IMR-90 (cell line): ENCODE data around the gene RPTOR. TPM values are rescaled to one million over a fixed set of nuclear protein-coding genes. Genes with fewer than 3 reads are reported as not detected.

Experiments
- ATAC-seq: fragments of 200-7000 bp; cut with Tn5 transposase; 2 replicates; pipeline ENCODE4 v1.9.1; 2020; ENCODE audit warnings: low read depth, mild to moderate bottlenecking, moderate library complexity
- BruUV-seq: library from RNA; stranded (reverse); fragments of 400-500 nt; replicated peaks from 2 replicates; lab custom pipeline; 2021; lab: Mats Ljungman, UMichigan
- CTCF ChIA-PET: fragments of 300-600 bp; formaldehyde crosslinking; extraction: SDS; loops from one replicate; lab custom pipeline; 2021; ENCODE audit warnings: antibody characterized with exemption; lab: Yijun Ruan, JAX
- POLR2A ChIA-PET: fragments of 300-600 bp; sonication (Branson Sonifier 250); formaldehyde crosslinking; loops from one replicate; lab custom pipeline; 2022; ENCODE audit warnings: antibody characterized with exemption; ENCODE audit not compliant: unreplicated experiment; lab: Charles Lee
- DNase-seq: peaks from one replicate; pipeline ENCODE4 v3.0.0; 2013
- H2AFZ ChIP-seq: replicated peaks from 2 replicates; pipeline ENCODE3; 2013; ENCODE audit warnings: low read length, mild to moderate bottlenecking; ENCODE audit not compliant: poor library complexity
- H2AK5ac ChIP-seq: 2 replicates; pipeline ENCODE4 v1.6.1; 2013; ENCODE audit warnings: low read depth, low read length, inconsistent platforms
- H2AK9ac ChIP-seq: replicated peaks from 2 replicates; pipeline ENCODE3; 2013; ENCODE audit warnings: mild to moderate bottlenecking, low read depth, low read length, moderate library complexity; ENCODE audit not compliant: poor library complexity
- H2BK120ac ChIP-seq: 2 replicates; pipeline ENCODE4 v1.6.1; 2013; ENCODE audit warnings: low read depth, low read length, inconsistent platforms
- H2BK15ac ChIP-seq: 3 replicates; pipeline ENCODE4 v1.6.1; 2013; ENCODE audit warnings: low read depth, low read length, inconsistent platforms
- H2BK20ac ChIP-seq: 2 replicates; pipeline ENCODE4 v1.6.1; 2013; ENCODE audit warnings: low read depth, mild to moderate bottlenecking, inconsistent platforms, low read length, moderate library complexity
- H2BK5ac ChIP-seq: 2 replicates; pipeline ENCODE4 v1.6.1; 2013; ENCODE audit warnings: mild to moderate bottlenecking, low read depth, low read length, inconsistent platforms; ENCODE audit not compliant: poor library complexity, severe bottlenecking
- H3K14ac ChIP-seq: replicated peaks from 2 replicates; pipeline ENCODE4 v1.6.1; 2013; ENCODE audit warnings: low read depth, low read length, inconsistent platforms
- H3K18ac ChIP-seq: 2 replicates; pipeline ENCODE4 v1.6.1; 2013; ENCODE audit warnings: low read depth, low read length, control low read depth
- H3K23ac ChIP-seq: 2 replicates; pipeline ENCODE4 v1.6.1; 2013; ENCODE audit warnings: low read depth, low read length, inconsistent platforms
- H3K27ac ChIP-seq: 2 replicates; pipeline ENCODE4 v1.5.1; 2013; ENCODE audit warnings: mild to moderate bottlenecking, control low read depth, low read length; ENCODE audit not compliant: insufficient read depth
- H3K27me3 ChIP-seq: 2 replicates; pipeline ENCODE4 v1.6.1; 2013; ENCODE audit warnings: low read length; ENCODE audit not compliant: control insufficient read depth, insufficient read depth
- H3K36me3 ChIP-seq: 2 replicates; pipeline ENCODE4 v1.6.1; 2013; ENCODE audit warnings: low read length, mixed read lengths; ENCODE audit not compliant: control insufficient read depth, insufficient read depth
- H3K4ac ChIP-seq: 2 replicates; pipeline ENCODE4 v1.6.1; 2013; ENCODE audit warnings: low read depth, low read length, inconsistent platforms
- H3K4me1 ChIP-seq: 2 replicates; pipeline ENCODE4 v1.6.1; 2013; ENCODE audit warnings: low read length, mixed read lengths; ENCODE audit not compliant: control insufficient read depth, insufficient read depth
- H3K4me2 ChIP-seq: 2 replicates; pipeline ENCODE4 v1.6.1; 2013; ENCODE audit warnings: low read depth, mild to moderate bottlenecking, control low read depth, low read length, moderate library complexity
- H3K4me3 ChIP-seq: 2 replicates; pipeline ENCODE4 v1.5.1; 2013; ENCODE audit warnings: low read depth, mild to moderate bottlenecking, control low read depth, low read length, moderate library complexity; ENCODE audit not compliant: insufficient read depth
- H3K56ac ChIP-seq: 2 replicates; pipeline ENCODE4 v1.6.1; 2013; ENCODE audit warnings: low read length, inconsistent platforms; ENCODE audit not compliant: insufficient read depth; ENCODE audit errors: extremely low read depth
- H3K79me1 ChIP-seq, 2 experiments: 2 replicates each; pipeline ENCODE4 v1.6.1; 2013; ENCODE audit warnings: low read length in 2 of 2, inconsistent platforms in 1 of 2, low read depth in 1 of 2
- H3K9ac ChIP-seq: 2 replicates; pipeline ENCODE4 v1.6.1; 2013; ENCODE audit warnings: low read depth, low read length, control low read depth
- H3K9me1 ChIP-seq: 2 replicates; pipeline ENCODE4 v1.6.1; 2013; ENCODE audit warnings: low read length, inconsistent platforms; ENCODE audit not compliant: insufficient read depth
- H3K9me3 ChIP-seq: 2 replicates; pipeline ENCODE4 v1.6.1; 2013; ENCODE audit warnings: low read length; ENCODE audit not compliant: control insufficient read depth, insufficient read depth
- H4K20me1 ChIP-seq: 2 replicates; pipeline ENCODE4 v1.6.1; 2013; ENCODE audit warnings: low read length, inconsistent platforms; ENCODE audit not compliant: insufficient read depth
- H4K5ac ChIP-seq: 2 replicates; pipeline ENCODE4 v1.6.1; 2013; ENCODE audit warnings: mild to moderate bottlenecking, low read depth, low read length, control low read depth
- H4K8ac ChIP-seq, 2 experiments: 2 replicates each; pipeline ENCODE4 v1.6.1; 2013; ENCODE audit warnings: low read depth in 2 of 2, low read length in 2 of 2, control low read depth in 1 of 2, inconsistent platforms in 1 of 2
- H4K91ac ChIP-seq: 2 replicates; pipeline ENCODE4 v1.6.1; 2013; ENCODE audit warnings: low read depth, low read length, inconsistent platforms; ENCODE audit not compliant: insufficient read depth
- BHLHE40 ChIP-seq: fragments of 150-350 bp; IDR thresholded peaks from 2 replicates; pipeline ENCODE4 v1.6.1; 2016; ENCODE audit warnings: mild to moderate bottlenecking, low read depth, low read length
- CEBPB ChIP-seq: IDR thresholded peaks from 2 replicates; pipeline ENCODE4 v1.6.1; 2012; ENCODE audit warnings: low read depth, low read length, improper control_type of control experiment
- CHD1 ChIP-seq: IDR thresholded peaks from 2 replicates; pipeline ENCODE4 v1.6.1; 2012; ENCODE audit warnings: low read depth, low read length, improper control_type of control experiment
- CTCF ChIP-seq: conservative IDR thresholded peaks from 2 replicates; pipeline ENCODE4 v1.5.1; 2012; ENCODE audit warnings: mild to moderate bottlenecking, low read depth, low read length, improper control_type of control experiment
- ELK1 ChIP-seq: fragments of 150-350 bp; IDR thresholded peaks from 2 replicates; pipeline ENCODE4 v1.6.1; 2016; ENCODE audit warnings: low read depth, mild to moderate bottlenecking, low read length, moderate library complexity, borderline replicate concordance
- FOS ChIP-seq: fragments of 150-350 bp; IDR thresholded peaks from 2 replicates; pipeline ENCODE4 v1.6.1; 2016; ENCODE audit warnings: low read depth, low read length
- MAFK ChIP-seq: IDR thresholded peaks from 2 replicates; pipeline ENCODE4 v1.6.1; 2012; ENCODE audit warnings: low read depth, low read length, improper control_type of control experiment
- MAZ ChIP-seq: IDR thresholded peaks from 2 replicates; pipeline ENCODE4 v1.6.1; 2012; ENCODE audit warnings: low read depth, mild to moderate bottlenecking, low read length, improper control_type of control experiment, moderate library complexity, borderline replicate concordance
- MXI1 ChIP-seq: IDR thresholded peaks from 2 replicates; pipeline ENCODE4 v1.6.1; 2012; ENCODE audit warnings: low read depth, mild to moderate bottlenecking, low read length, moderate library complexity, borderline replicate concordance
- NFE2L2 ChIP-seq: fragments of 150-350 bp; IDR thresholded peaks from 2 replicates; pipeline ENCODE4 v1.6.1; 2016; ENCODE audit warnings: low read depth, mild to moderate bottlenecking, low read length
- POLR2A ChIP-seq: IDR thresholded peaks from 2 replicates; pipeline ENCODE4 v1.6.1; 2012; ENCODE audit warnings: mild to moderate bottlenecking, low read depth, low read length
- RAD21 ChIP-seq: IDR thresholded peaks from 2 replicates; pipeline ENCODE4 v1.6.1; 2012; ENCODE audit warnings: low read length, improper control_type of control experiment
- RCOR1 ChIP-seq: IDR thresholded peaks from 2 replicates; pipeline ENCODE4 v1.6.1; 2012; ENCODE audit warnings: mild to moderate bottlenecking, low read length, improper control_type of control experiment; ENCODE audit not compliant: insufficient replicate concordance
- RFX5 ChIP-seq: IDR thresholded peaks from 2 replicates; pipeline ENCODE4 v1.8.0; 2012; ENCODE audit warnings: low read depth, mild to moderate bottlenecking, low read length, moderate library complexity
- SMC3 ChIP-seq: fragments of 150-350 bp; IDR thresholded peaks from 2 replicates; pipeline ENCODE4 v1.6.1; 2016; ENCODE audit warnings: low read depth, mild to moderate bottlenecking, antibody characterized with exemption, low read length, moderate library complexity
- WGBS, 2 experiments: methylation state at CpG; one replicate each; pipeline versions ENCODE4 v1.1.5 to v1.1.7; 2013; ENCODE audit warnings: missing lambda C conversion rate in 2 of 2; ENCODE audit not compliant: insufficient read length in 1 of 2; ENCODE audit errors: extremely low coverage in 2 of 2; 5-methylcytosine and 5-hydroxymethylcytosine counted together
- dilution Hi-C: fragments of 300-500 bp; cut with HindIII; formaldehyde crosslinking; loops from one replicate; pipeline ENCODE4 v1.14.3; 2018; ENCODE audit warnings: low sequenced_read_pairs; ENCODE audit not compliant: unreplicated experiment
- in situ Hi-C: fragments of 300-500 bp; cut with MboI; formaldehyde crosslinking; loops from 3 replicates; pipeline ENCODE4 v1.14.3; 2019; ENCODE audit warnings: low sequenced_read_pairs, inconsistent platforms, mixed read lengths
- intact Hi-C: fragments of 100-400 bp; cut with micrococcal nuclease; formaldehyde crosslinking; loops from 2 replicates; pipeline ENCODE4 v1.10.0; 2022
- polyA plus RNA-seq, 3 experiments: library from polyadenylated mRNA; depleted of rRNA; stranded (reverse); fragments of >200 nt; gene quantifications; 2 replicates each; pipeline ENCODE4 v1.2.3, GENCODE V29; 2012; ENCODE audit warnings: low replicate concordance in 1 of 3
- total RNA-seq: library from RNA; depleted of rRNA; stranded (reverse); fragments of >200 nt; gene quantifications from 2 replicates; pipeline ENCODE4 v1.2.3, GENCODE V29; 2012
- TF ChIP-seq, protein P1 (sequence below): fragments of 150-350 bp; IDR thresholded peaks from 2 replicates; pipeline ENCODE4 v1.6.1; 2017; ENCODE audit warnings: mild to moderate bottlenecking, antibody characterized with exemption, low read length, low read depth

RPTOR gene
- total and polyA plus RNA-seq, 2 of the 4 experiments (the other 2 are of a cell fraction): 10.8 to 14.7 TPM

GRCh38 chr17:80846932-80847331 is 302.3 kb downstream of the RPTOR start:
- H3K9me3 ChIP-seq: no peaks in the 10 kb centered on the region
- H3K79me1 ChIP-seq: peaks cover 0 to 6% of the 10 kb centered on the region in 2 experiments; a peak in 2 of 4 replicates
- no peak for DNase-seq
- H2BK120ac ChIP-seq: no peak overlapping the region
- H2AK9ac ChIP-seq: no peak overlapping the region
- H3K23ac ChIP-seq: no peak overlapping the region
- dilution Hi-C loops (no loop called here), intact Hi-C loops (no loop called here), in situ Hi-C loops (no loop called here)
- H3K9me1 ChIP-seq: peaks cover 8% of the 10 kb centered on the region
- no peak overlapping the region for H3K9ac ChIP-seq
- H2AFZ ChIP-seq: no peak overlapping the region
- ATAC-seq: no peak
- H3K18ac ChIP-seq: no peak overlapping the region
- peaks cover 22% of the 10 kb centered on the region for H3K36me3 ChIP-seq
- H3K56ac ChIP-seq: no peak overlapping the region
- H2BK15ac ChIP-seq: no peak overlapping the region; the same call in 2 of the 3 replicates
- CTCF ChIA-PET: no interaction called here
- WGBS, 2 experiments: 99% methylated on average over 11 of the region's 17 CpGs; no CpG with 5 or more reads in 1 of the 2 experiments
- H2BK5ac ChIP-seq: no peak overlapping the region
- no peak overlapping the region for H3K4ac ChIP-seq
- no peak overlapping the region for H4K91ac ChIP-seq
- no peaks in the 10 kb centered on the region for H3K27me3 ChIP-seq
- POLR2A ChIA-PET: no interaction called here
- H3K4me2 ChIP-seq: no peak overlapping the region
- no peak overlapping the region for H2BK20ac ChIP-seq
- H3K4me1 ChIP-seq: peaks cover 2% of the 10 kb centered on the region; the same call in 1 of the 2 replicates
- H3K27ac ChIP-seq: no peak overlapping the region
- H2AK5ac ChIP-seq: peak overlapping the region; percentile 20; the same call in 1 of the 2 replicates
- peak overlapping the region; percentile 29; the same call in 1 of the 2 replicates for H3K14ac ChIP-seq
- H4K5ac ChIP-seq: no peak overlapping the region
- H3K4me3 ChIP-seq: no peak overlapping the region
- H4K8ac ChIP-seq: no peak overlapping the region
- H4K20me1 ChIP-seq: no peaks in the 10 kb centered on the region
- no TSS peak for BruUV-seq
- no peak for TF ChIP-seq MAFK
- TF ChIP-seq POLR2A: no peak
- no peak for TF ChIP-seq BHLHE40
- TF ChIP-seq ELK1: no peak
- TF ChIP-seq FOS: no peak
- TF ChIP-seq CEBPB: no peak
- no peak for TF ChIP-seq SMC3
- TF ChIP-seq MAZ: no peak
- no peak for TF ChIP-seq RCOR1
- no peak for TF ChIP-seq CHD1
- no peak for TF ChIP-seq NFE2L2
- no peak for TF ChIP-seq RFX5
- TF ChIP-seq, protein P1, sequence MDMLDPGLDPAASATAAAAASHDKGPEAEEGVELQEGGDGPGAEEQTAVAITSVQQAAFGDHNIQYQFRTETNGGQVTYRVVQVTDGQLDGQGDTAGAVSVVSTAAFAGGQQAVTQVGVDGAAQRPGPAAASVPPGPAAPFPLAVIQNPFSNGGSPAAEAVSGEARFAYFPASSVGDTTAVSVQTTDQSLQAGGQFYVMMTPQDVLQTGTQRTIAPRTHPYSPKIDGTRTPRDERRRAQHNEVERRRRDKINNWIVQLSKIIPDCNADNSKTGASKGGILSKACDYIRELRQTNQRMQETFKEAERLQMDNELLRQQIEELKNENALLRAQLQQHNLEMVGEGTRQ: no peak
- TF ChIP-seq MXI1: no peak
- no peak for TF ChIP-seq RAD21
- no peak for TF ChIP-seq CTCF
